Ovary (tissue), 3 donors: ENCODE results near the gene CYSTM1.

Experiments used
- POLR2A ChIP-seq: fragments of 450-650 bp; IDR thresholded peaks from one replicate; pipeline ENCODE4 v1.6.1; 2017; ENCODE audit warnings: antibody characterized with exemption, mild to moderate bottlenecking, moderate library complexity
- TF ChIP-seq, protein P1 (sequence below), 3 donors: fragments of 450-650 bp in 2 of 3; fragments of 200-600 bp in 1 of 3; IDR thresholded peaks; one replicate each; pipeline versions ENCODE4 v1.5.1 to v1.8.0; 2016 to 2022; ENCODE audit warnings: antibody characterized with exemption in 3 of 3, mild to moderate bottlenecking in 1 of 3
- donor health status: DM: no; HTN: no; CAD: no.

DNA sequence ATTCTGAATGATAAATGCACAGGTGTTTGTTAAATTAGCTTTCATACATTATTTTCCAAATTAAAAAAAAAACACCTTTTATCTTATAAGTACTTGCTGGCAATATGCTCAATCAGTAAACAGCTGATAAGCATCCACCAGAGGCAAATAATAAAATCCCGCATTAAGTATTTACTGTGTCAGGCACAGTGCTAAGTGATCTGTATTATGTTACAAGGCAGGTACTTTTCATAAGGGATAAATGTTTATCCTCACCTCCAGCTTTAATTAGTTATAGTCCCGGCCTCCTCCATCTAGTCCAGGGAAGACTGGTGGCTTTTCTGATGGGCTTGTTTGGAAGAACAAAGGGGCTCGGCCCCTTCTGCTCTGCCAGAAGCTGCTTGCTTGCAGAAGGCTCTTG is 87.9 kb downstream of the CYSTM1 start:
- TF ChIP-seq, protein P1, sequence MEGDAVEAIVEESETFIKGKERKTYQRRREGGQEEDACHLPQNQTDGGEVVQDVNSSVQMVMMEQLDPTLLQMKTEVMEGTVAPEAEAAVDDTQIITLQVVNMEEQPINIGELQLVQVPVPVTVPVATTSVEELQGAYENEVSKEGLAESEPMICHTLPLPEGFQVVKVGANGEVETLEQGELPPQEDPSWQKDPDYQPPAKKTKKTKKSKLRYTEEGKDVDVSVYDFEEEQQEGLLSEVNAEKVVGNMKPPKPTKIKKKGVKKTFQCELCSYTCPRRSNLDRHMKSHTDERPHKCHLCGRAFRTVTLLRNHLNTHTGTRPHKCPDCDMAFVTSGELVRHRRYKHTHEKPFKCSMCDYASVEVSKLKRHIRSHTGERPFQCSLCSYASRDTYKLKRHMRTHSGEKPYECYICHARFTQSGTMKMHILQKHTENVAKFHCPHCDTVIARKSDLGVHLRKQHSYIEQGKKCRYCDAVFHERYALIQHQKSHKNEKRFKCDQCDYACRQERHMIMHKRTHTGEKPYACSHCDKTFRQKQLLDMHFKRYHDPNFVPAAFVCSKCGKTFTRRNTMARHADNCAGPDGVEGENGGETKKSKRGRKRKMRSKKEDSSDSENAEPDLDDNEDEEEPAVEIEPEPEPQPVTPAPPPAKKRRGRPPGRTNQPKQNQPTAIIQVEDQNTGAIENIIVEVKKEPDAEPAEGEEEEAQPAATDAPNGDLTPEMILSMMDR (IDR thresholded peaks at IDR 0.05), result no peak
- TF ChIP-seq POLR2A, result no peak
